ENCODE results near the gene NR5A2. TPM values are rescaled to one million over a fixed set of nuclear protein-coding genes. Genes with fewer than 3 reads are reported as not detected.
A peak's percentile ranks its signal among the peaks of the same experiment; 100 is the strongest.

Gene NR5A2
- total and polyA plus RNA-seq, 10 of the 15 experiments (the other 5 are each of a cell fraction or from before 2014, with no cell fraction given): 0.02 to 0.60 (median 0.15) TPM; not detected in 1

DNA sequence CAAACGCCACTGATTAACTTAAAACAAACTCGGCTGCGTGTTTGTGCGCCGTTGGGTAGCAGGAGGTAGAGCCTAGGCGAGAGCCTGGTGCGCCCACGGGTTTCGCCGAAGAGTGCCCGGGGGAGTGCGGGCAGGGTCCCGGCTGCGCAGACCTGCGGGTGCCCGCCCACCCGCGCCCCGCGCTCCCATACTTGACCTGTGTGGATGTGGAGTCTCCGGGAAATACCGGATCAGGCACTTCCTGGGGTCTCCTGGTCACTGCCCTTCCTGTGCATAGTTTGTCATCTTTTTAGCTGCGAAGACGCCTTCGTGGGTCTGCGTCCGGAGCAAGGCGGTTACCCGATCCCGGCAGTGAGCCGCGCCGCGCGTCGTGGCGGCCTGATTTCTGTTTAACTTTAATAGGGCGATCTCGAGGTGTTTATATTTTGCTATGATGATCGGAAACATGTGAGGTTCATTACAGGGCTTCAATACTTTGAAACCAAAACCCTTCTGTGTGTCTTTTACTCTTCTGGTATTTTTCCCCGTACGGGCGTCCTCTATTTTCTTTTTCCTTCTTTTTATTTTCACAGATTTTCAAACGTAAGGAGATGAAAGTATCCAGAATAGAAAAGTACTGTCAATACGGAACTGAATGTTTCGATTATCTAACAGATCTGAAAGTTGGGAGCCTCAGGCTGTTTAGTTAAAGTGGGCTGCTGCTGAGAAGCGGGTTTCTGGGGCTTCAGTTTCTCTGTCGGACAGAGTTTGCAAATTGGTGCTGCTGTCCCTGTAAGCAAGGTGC is 15.2 kb downstream of the NR5A2 start:
- no peaks in the 10 kb centered on the region for H3K79me2 ChIP-seq (ENCODE audit: control insufficient read depth, insufficient read depth, low read length)
- H3K36me3 ChIP-seq (ENCODE audit: control insufficient read depth in 2 of 2, insufficient read depth in 2 of 2, low read length in 1 of 2): no peaks in the 10 kb centered on the region
- in situ Hi-C loops (cut with MboI) (no loop called here), intact Hi-C loops (cut with micrococcal nuclease; ENCODE audit: unreplicated experiment) (no loop called here)
- peaks cover 18 to 33% of the 10 kb centered on the region in 2 experiments for H3K27me3 ChIP-seq (replicated peaks in 1 of 2; ENCODE audit: control insufficient read depth in 2 of 2, insufficient read depth in 2 of 2, low read length in 1 of 2)
- no peaks in the 10 kb centered on the region for H4K20me1 ChIP-seq (ENCODE audit: control insufficient read depth, insufficient read depth)
- DNase-seq (ENCODE audit: low read depth, low spot score) (no peak), FAIRE-seq (no peak), ATAC-seq (no peak)
- SMC1A ChIA-PET (ENCODE audit: uncharacterized antibody, unreplicated experiment): no interaction called here
- CTCF ChIA-PET: no interaction called here
- H3K4me3 ChIP-seq: no peak overlapping the region
- 5% methylated on average over 47 of the region's 48 CpGs for WGBS (ENCODE audit: insufficient coverage, insufficient replicate concordance, low lambda C conversion rate, missing lambda C conversion rate)
- TF ChIP-seq EGR1 (IDR thresholded peaks at IDR 0.05; ENCODE audit: borderline replicate concordance in 1 of 2, low read depth in 2 of 2, low read length in 2 of 2): no peak
- TF ChIP-seq SUZ12 (IDR thresholded peaks at IDR 0.05; ENCODE audit: unreplicated experiment): peak; percentile 14
- H3K9ac ChIP-seq (ENCODE audit: control insufficient read depth, insufficient read depth, low read length): no peak overlapping the region
- BruUV-seq (replicated peaks): no TSS peak
- no peaks in the 10 kb centered on the region for H3K4me1 ChIP-seq (ENCODE audit: control insufficient read depth, insufficient read depth, low read length)
- H2AFZ ChIP-seq (ENCODE audit: control insufficient read depth, low read depth, low read length): no peak overlapping the region
- H3K4me2 ChIP-seq (ENCODE audit: control insufficient read depth, insufficient read depth): no peak overlapping the region
- no peak overlapping the region for H3K27ac ChIP-seq (ENCODE audit: control insufficient read depth, insufficient read depth)
- POLR2A ChIA-PET: no interaction called here
- H3K9me3 ChIP-seq (replicated peaks; ENCODE audit: control insufficient read depth, insufficient read depth, low read length): no peaks in the 10 kb centered on the region; the same call in 2 of the 3 replicates
- RAD21 ChIA-PET (ENCODE audit: unreplicated experiment): no interaction called here

GRCh38 chr1:200043336-200043668 is 15.8 kb downstream of the NR5A2 start:
- Histone ChIP-seq H3K4me2 (ENCODE audit: control insufficient read depth, insufficient read depth) (no peak overlapping the region), H3K27me3 (replicated peaks in 1 of 2; ENCODE audit: control insufficient read depth in 2 of 2, insufficient read depth in 2 of 2, low read length in 1 of 2) (peaks cover 16 to 33% of the 10 kb centered on the region in 2 experiments), H4K20me1 (ENCODE audit: control insufficient read depth, insufficient read depth) (no peaks in the 10 kb centered on the region), H3K4me3 (no peak overlapping the region), H3K27ac (ENCODE audit: control insufficient read depth, insufficient read depth) (no peak overlapping the region), H3K4me1 (ENCODE audit: control insufficient read depth, insufficient read depth, low read length) (no peaks in the 10 kb centered on the region), H2AFZ (ENCODE audit: control insufficient read depth, low read depth, low read length) (no peak overlapping the region), H3K36me3 (ENCODE audit: control insufficient read depth in 2 of 2, insufficient read depth in 2 of 2, low read length in 1 of 2) (no peaks in the 10 kb centered on the region), H3K79me2 (ENCODE audit: control insufficient read depth, insufficient read depth, low read length) (no peaks in the 10 kb centered on the region), H3K9me3 (replicated peaks; ENCODE audit: control insufficient read depth, insufficient read depth, low read length) (no peaks in the 10 kb centered on the region; the same call in 2 of the 3 replicates), H3K9ac (ENCODE audit: control insufficient read depth, insufficient read depth, low read length) (no peak overlapping the region)
- in situ Hi-C loops (cut with MboI): no loop called here
- ChIA-PET CTCF (no interaction called here), POLR2A (no interaction called here), SMC1A (ENCODE audit: uncharacterized antibody, unreplicated experiment) (no interaction called here), RAD21 (ENCODE audit: unreplicated experiment) (no interaction called here)
- intact Hi-C loops (cut with micrococcal nuclease; ENCODE audit: unreplicated experiment): no loop called here
- no TSS peak for BruUV-seq (replicated peaks)
- TF ChIP-seq ASH2L (IDR thresholded peaks at IDR 0.05; ENCODE audit: borderline replicate concordance, low read depth) (no peak), GABPA (IDR thresholded peaks at IDR 0.05; ENCODE audit: low read depth) (no peak), MTA2 (IDR thresholded peaks at IDR 0.05; ENCODE audit: low read depth) (no peak)
- WGBS (ENCODE audit: insufficient coverage, insufficient replicate concordance, low lambda C conversion rate, missing lambda C conversion rate): 30% methylated on average over 3 of the region's 3 CpGs
- DNase-seq (ENCODE audit: low read depth, low spot score): no peak
- FAIRE-seq: no peak
- no peak for ATAC-seq

All from GM12878 (cell line).